ENCODE measurements around the gene CLEC1A. TPM values are rescaled to one million over a fixed set of nuclear protein-coding genes. Genes with fewer than 3 reads are reported as not detected.

Gene CLEC1A
- total and polyA plus RNA-seq, 12 donors, result 1.4 to 5.6 (median 3.3) TPM

- no peaks in the 10 kb centered on the region for H3K9me3 ChIP-seq (replicated peaks in 1 of 3)
- no peak overlapping the region for H3K4me3 ChIP-seq
- H3K36me3 ChIP-seq (replicated peaks in 1 of 2), result no peaks in the 10 kb centered on the region
- no peaks in the 10 kb centered on the region for H3K4me1 ChIP-seq (replicated peaks in 1 of 2)
- TF ChIP-seq POLR2A (IDR thresholded peaks at IDR 0.05) (no peak), CTCF (IDR thresholded peaks at IDR 0.05) (no peak)
- 62 to 82% (median 79%) methylated on average over 4 of the region's 4 CpGs for WGBS, 4 donors
- intact Hi-C loops (cut with DNase I), result no loop called here
- DNase-seq, result no peak
- no peak overlapping the region for H3K27ac ChIP-seq
- H3K27me3 ChIP-seq, result no peaks in the 10 kb centered on the region
Observed at GRCh38 chr12:10122689-10123088, 23.9 kb upstream of the CLEC1A start.

- H3K27ac ChIP-seq, result peak overlapping the region in 1 of 5 donors; percentile 45
- DNase-seq, result no peak
- no peaks in the 10 kb centered on the region for H3K9me3 ChIP-seq (replicated peaks in 1 of 3)
- H3K4me1 ChIP-seq (replicated peaks in 1 of 2), result no peaks in the 10 kb centered on the region
- H3K27me3 ChIP-seq, result no peaks in the 10 kb centered on the region
- 62 to 68% (median 66%) methylated on average over 7 of the region's 7 CpGs for WGBS, 4 donors
- TF ChIP-seq CTCF (IDR thresholded peaks at IDR 0.05) (no peak), POLR2A (IDR thresholded peaks at IDR 0.05) (no peak)
- intact Hi-C loops (cut with DNase I), result no loop called here
- H3K4me3 ChIP-seq, result no peak overlapping the region
- H3K36me3 ChIP-seq (replicated peaks in 1 of 2), result no peaks in the 10 kb centered on the region
Observed at GRCh38 chr12:10121278-10121677, 22.5 kb upstream of the CLEC1A start.

GRCh38 chr12:10119066-10119465 is 20.3 kb upstream of the CLEC1A start:
- H3K27me3 ChIP-seq, result no peaks in the 10 kb centered on the region
- no peak overlapping the region for H3K4me3 ChIP-seq
- 54 to 69% (median 58%) methylated on average over 3 of the region's 3 CpGs for WGBS, 4 donors
- no peak for DNase-seq
- TF ChIP-seq POLR2A (IDR thresholded peaks at IDR 0.05), result no peak
- TF ChIP-seq CTCF (IDR thresholded peaks at IDR 0.05), result no peak
- H3K36me3 ChIP-seq (replicated peaks in 1 of 2), result no peaks in the 10 kb centered on the region
- H3K9me3 ChIP-seq (replicated peaks in 1 of 3), result no peaks in the 10 kb centered on the region
- H3K4me1 ChIP-seq (replicated peaks in 1 of 2), result no peaks in the 10 kb centered on the region
- no peak overlapping the region for H3K27ac ChIP-seq
- intact Hi-C loops (cut with DNase I), result no loop called here

GRCh38 chr12:10115890-10116289 is 17.1 kb upstream of the CLEC1A start:
- Histone ChIP-seq H3K27ac (no peak overlapping the region), H3K27me3 (no peaks in the 10 kb centered on the region), H3K9me3 (replicated peaks in 1 of 3) (no peaks in the 10 kb centered on the region), H3K36me3 (replicated peaks in 1 of 2) (no peaks in the 10 kb centered on the region), H3K4me1 (replicated peaks in 1 of 2) (no peaks in the 10 kb centered on the region), H3K4me3 (no peak overlapping the region)
- 80 to 88% (median 82%) methylated on average over 7 of the region's 7 CpGs for WGBS, 4 donors
- DNase-seq, result no peak
- intact Hi-C loops (cut with DNase I), result no loop called here
- no peak for TF ChIP-seq POLR2A (IDR thresholded peaks at IDR 0.05)

GRCh38 chr12:10115311-10115710 is 16.5 kb upstream of the CLEC1A start:
- Histone ChIP-seq H3K9me3 (replicated peaks in 1 of 3) (no peaks in the 10 kb centered on the region), H3K27me3 (no peaks in the 10 kb centered on the region), H3K36me3 (replicated peaks in 1 of 2) (no peaks in the 10 kb centered on the region), H3K4me1 (replicated peaks in 1 of 2) (no peaks in the 10 kb centered on the region), H3K27ac (no peak overlapping the region), H3K4me3 (no peak overlapping the region)
- intact Hi-C loops (cut with DNase I), result no loop called here
- DNase-seq, result no peak
- TF ChIP-seq CTCF (IDR thresholded peaks at IDR 0.05) (no peak), POLR2A (IDR thresholded peaks at IDR 0.05) (no peak)
- 77 to 90% (median 87%) methylated on average over 15 of the region's 15 CpGs for WGBS, 4 donors

Data from adrenal gland (tissue), 12 donors.